ENCODE data around the gene CD63. TPM values are rescaled to one million over a fixed set of nuclear protein-coding genes. Genes with fewer than 3 reads are reported as not detected.
"Not testable (repeated sequence)": the region's sequence is repeated elsewhere in the genome, so short reads cannot be mapped to it uniquely, and the experiment has no call there.

The CD63 gene
- 1,224 and 1,479 TPM in 2 replicates for total RNA-seq

DNA sequence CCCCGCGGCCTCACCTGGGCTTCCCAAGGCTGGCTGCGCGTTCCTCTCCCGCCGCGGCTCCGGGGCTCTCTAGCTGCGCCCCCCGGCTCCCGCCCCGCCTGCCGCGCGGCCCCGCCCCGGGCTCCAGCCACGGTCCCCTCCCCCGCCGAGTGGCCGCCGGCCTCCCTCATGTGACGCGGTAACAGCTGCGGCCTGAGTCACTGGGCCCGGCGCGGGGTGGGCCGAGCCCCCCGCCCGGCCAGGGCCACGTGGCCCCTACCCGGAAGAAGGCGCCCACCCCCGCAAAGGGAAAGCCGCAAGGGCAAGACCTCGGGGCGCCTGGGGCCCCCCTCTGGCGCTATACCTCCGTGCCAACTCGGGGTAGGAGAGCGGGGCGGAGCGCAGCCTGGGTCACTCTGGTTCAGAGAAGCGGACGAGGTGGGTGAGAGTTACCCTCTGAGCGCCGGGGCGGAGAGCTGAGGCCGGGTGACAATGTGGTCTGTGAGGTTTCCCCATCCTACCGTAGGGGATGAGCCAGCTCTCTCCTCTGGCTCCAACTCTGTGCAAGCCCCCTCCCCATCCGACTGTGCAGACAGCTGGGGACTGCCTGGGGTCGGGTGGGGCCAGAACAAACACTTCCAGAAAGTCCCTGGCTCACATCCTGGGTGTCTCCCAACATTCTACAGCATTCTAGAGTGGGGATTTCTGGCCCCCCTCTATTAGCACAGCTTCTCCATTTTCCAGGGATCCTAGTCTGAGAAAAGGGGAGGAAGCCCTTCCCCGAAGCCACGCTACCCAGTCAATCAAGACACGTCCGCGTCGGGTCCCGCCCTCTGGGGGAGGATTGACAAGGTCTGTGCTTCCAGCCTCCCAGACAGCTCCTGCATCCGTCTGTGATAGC is at the start of gene CD63:
Gene CD63, minus strand, starts transcription at position 71 of the 880 bp plus-strand sequence. CDS start 668 bp downstream, outside the sequence.
- peak; percentile 77 for DNase-seq (ENCODE audit: low read depth, low spot score)

- no peak for DNase-seq (ENCODE audit: low read depth, low spot score)
These were observed 49.0 kb upstream of the CD63 start for GRCh38 chr12:55777856-55778255.

DNA sequence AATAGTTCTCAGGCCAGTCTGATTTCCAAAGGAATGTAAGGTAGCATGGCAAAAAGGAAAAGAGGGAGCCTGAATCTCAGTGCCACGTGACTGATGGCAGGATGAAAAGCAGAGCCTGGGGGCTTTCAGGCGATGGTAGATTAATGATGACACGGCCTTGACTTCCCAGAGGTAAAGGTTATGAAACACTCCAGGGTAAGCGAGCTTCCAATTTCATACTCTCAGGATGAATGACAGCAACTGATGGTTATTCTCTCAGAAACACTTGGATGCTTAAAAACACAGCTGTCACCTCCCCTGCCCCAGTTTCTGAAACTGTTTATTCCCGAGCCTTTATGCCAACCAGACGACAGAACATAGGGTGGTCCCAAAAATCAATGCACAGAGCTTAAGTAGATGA is 42.9 kb upstream of the CD63 start:
- no peak for DNase-seq (ENCODE audit: low read depth, low spot score)

DNA sequence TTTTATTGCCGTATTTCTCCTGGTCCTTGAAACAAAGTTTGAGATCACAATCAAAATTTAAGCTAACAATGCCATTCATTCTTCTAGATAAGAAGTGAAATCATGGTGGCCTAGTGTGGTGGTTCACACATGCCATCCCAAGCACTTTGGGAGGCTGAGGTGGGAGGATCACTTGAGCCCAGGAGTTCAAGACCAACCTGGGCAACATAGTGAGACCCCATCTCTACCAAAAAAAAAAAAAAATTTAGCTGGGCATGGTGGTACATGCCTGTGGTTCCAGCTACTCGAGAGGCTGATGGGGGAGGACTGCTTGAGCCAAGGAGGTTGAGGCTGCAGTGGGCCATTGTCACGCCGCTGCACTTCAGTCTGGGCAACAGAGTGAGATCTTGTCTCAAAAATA is 38.3 kb upstream of the CD63 start:
- no peak for DNase-seq (ENCODE audit: low read depth, low spot score)

DNA sequence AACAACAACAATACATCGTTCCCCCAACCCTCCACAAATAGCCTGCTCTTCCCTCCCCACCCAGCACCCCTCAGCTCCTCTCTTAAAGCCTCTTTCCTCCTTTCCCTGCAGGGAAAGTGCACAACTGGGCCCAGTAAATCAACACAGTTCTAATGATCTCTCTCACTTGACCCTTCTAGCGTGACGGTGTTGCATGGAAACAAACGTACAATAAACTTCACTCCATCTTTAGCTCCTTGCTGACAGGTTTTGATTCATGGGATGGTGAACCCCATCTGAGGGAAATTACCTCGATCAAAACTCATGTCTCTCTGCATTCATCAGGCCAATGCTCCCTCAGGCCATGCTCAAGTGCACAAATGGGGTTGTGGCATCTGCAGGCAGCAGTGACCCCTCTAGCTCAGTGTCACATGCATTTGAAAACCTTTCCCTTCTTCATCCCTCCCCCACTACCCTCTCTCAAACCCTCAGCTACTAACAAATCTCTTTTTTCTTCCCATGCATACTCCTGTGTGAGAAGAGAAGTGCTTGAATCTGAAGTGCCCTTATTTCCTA is 37.0 kb upstream of the CD63 start:
- DNase-seq (ENCODE audit: low read depth, low spot score) = no peak

DNA sequence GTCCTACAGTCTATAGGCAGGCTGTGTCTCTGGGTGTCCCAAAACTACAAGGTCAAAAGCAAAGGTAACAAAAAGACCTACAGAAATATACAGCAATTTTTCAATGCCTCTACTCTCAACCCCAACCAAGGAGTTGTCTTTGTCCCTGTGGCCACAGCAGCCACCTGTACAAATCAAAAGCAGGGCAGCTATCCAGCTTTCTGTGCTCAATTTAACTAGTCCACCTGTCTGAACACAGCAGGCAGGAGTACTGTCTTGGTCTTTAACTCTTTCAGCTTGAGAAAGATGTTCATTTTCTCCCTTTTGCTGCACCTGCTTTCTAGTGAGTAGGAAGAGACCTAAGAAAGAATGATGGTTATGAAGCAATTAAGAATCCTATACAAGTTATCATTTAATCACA is 33.8 kb upstream of the CD63 start:
- DNase-seq (ENCODE audit: low read depth, low spot score) = no peak

- DNase-seq (ENCODE audit: low read depth, low spot score) = no peak
These were observed 31.9 kb upstream of the CD63 start for GRCh38 chr12:55760663-55761062.

DNA sequence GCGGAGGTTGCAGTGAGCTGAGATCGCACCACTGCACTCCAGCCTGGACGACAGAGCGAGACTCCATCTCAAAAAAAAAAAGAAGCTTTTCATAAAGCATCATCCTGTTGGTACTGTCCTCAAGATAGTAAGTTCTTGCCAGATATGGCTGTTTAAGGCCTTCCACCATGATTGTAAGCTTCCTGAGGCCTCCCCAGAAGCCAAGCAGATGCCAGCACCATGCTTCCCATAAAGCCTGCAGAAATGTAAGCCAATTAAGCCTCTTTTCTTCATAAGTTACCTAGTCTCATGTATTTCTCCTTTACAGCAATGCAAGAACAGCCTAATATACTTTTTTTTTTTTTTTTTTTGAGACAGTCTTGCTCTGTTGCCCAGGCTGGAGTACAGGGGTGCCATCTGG is 29.8 kb upstream of the CD63 start:
- DNase-seq (ENCODE audit: low read depth, low spot score) = not testable (repeated sequence)

- no peak for DNase-seq (ENCODE audit: low read depth, low spot score)
These were observed 28.9 kb upstream of the CD63 start for GRCh38 chr12:55757701-55758100.

GRCh38 chr12:55755246-55755645 is 26.4 kb upstream of the CD63 start:
- DNase-seq (ENCODE audit: low read depth, low spot score) = no peak

- DNase-seq (ENCODE audit: low read depth, low spot score) = no peak
These were observed 19.6 kb upstream of the CD63 start for GRCh38 chr12:55748230-55748993.

- DNase-seq (ENCODE audit: low read depth, low spot score) = no peak
These were observed 18.1 kb upstream of the CD63 start for GRCh38 chr12:55746913-55747231.

- DNase-seq (ENCODE audit: low read depth, low spot score) = no peak
These were observed 17.5 kb upstream of the CD63 start for GRCh38 chr12:55746174-55746912.

- DNase-seq (ENCODE audit: low read depth, low spot score) = no peak
These were observed 16.8 kb upstream of the CD63 start for GRCh38 chr12:55745361-55746173.

DNA sequence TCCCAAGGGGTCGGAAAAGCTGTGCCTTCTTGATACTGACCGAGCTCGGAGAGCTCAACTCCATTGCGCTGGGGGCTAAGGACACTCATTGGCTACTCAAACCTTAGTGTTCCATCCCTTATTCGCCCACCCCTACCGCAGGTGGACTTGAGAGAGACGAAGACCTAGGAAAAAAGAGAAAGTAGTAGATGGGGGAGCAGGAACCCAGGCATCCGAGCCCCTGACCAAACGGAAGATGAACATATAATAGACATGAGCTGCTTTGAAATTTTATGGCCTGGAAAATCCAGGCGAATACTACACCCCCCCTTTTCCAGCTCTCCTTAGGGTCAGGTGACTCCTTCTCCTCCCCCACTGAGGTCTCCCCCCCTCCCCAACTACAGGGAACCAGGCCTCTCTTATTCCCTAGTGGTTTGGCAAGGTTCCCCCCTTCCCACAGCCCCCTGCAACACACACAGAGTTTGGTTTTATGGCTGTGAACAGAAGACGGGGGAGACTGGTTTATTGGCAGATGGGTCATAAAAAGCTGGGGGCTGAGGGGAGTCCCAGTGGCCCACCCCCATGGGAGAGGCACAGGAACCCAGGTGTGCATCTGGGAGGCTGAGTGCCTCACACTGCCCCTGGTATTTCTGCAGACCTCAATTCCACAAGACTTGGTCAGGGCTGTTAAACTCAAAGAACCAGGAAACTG is 15.7 kb upstream of the CD63 start:
- no peak for DNase-seq (ENCODE audit: low read depth, low spot score)

- DNase-seq (ENCODE audit: low read depth, low spot score) = no peak
These were observed 14.9 kb upstream of the CD63 start for GRCh38 chr12:55743406-55744339.

GRCh38 chr12:55742719-55743405 is 14.1 kb upstream of the CD63 start, which contains the start of gene GDF11:
GDF11 (plus strand) TSS chr12:55743122; CDS start chr12:55743317, 195 bp downstream.
- no peak for DNase-seq (ENCODE audit: low read depth, low spot score)

DNA sequence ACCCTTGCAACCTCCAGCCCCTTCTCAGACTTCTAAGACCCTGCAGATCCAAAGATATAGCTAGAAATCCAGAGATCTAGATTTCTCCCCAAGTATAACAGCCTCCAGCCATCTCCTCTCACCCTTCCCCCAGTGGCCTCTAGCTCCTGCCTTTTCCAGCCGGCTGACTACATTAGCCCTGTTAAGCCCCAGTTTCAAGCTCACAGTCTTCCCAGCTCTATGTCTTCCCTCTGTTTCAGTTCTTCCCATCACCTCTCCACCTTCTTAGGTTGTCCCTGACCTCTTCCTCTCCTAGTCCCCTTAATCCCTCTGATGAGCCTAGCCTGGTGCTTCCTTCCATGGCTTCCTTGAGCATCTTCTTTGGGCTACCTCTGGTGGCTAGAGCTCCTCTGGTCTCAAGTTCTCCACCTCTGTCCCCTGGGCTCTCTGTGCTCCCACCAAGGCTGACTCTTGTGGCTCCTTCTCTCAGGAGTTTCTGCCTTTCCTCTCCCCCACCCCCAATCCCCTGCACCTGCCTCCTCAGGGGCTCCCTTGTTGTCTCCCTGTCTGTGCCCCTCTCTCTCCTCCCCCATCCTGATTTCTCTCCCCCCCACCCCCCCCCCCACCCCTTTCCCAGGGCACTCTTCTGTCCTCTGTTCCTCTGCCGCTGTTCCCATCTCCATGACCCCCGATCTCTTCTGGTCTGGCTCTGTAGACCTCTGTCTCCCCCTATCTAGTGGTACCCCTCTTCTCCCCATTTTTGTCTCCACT is 13.3 kb upstream of the CD63 start:
- DNase-seq (ENCODE audit: low read depth, low spot score) = no peak

All from pulmonary artery endothelial cell (primary cell).